SU-DHL-6 (cell line): ENCODE results near the gene PHC1.

Source experiments
- H2AFZ ChIP-seq: fragments of 200-600 bp; sonication (generic); 2 replicates; pipeline ENCODE4 v1.6.1; 2014; ENCODE audit warnings: low read depth, mild to moderate bottlenecking, moderate library complexity, mixed read lengths, antibody characterized with exemption, low read length; ENCODE audit not compliant: severe bottlenecking
- H3F3A ChIP-seq: fragments of 200-600 bp; shearing (Covaris generic); 2 replicates; pipeline ENCODE4 v1.6.0; 2016; ENCODE audit warnings: antibody characterized with exemption, mild to moderate bottlenecking; ENCODE audit not compliant: insufficient read depth
- H3K27ac ChIP-seq: fragments of 200-600 bp; sonication (generic); 2 replicates; pipeline ENCODE4 v1.5.1; 2016; ENCODE audit warnings: low read depth, mild to moderate bottlenecking, low read length, moderate library complexity, mixed read lengths
- H3K27me3 ChIP-seq: fragments of 200-600 bp; sonication (generic), shearing (Covaris generic); 2 replicates; pipeline ENCODE4 v1.6.0; 2014; ENCODE audit warnings: mild to moderate bottlenecking, low read length
- H3K36me3 ChIP-seq: fragments of 200-600 bp; sonication (generic); 2 replicates; pipeline ENCODE4 v1.6.1; 2014; ENCODE audit warnings: mild to moderate bottlenecking, low read length, mixed read lengths
- H3K4me2 ChIP-seq: fragments of 300-600, 200-600 bp; shearing (Covaris generic), sonication (generic); 2 replicates; pipeline ENCODE4 v1.6.0; 2014; ENCODE audit warnings: low read length, low read depth, mild to moderate bottlenecking; ENCODE audit not compliant: poor library complexity, severe bottlenecking
- H3K4me3 ChIP-seq: fragments of 200-600 bp; sonication (generic); 2 replicates; pipeline ENCODE4 v1.5.1; 2014; ENCODE audit warnings: antibody characterized with exemption, low read length, mild to moderate bottlenecking, mixed read lengths; ENCODE audit not compliant: insufficient read depth, poor library complexity, severe bottlenecking
- H3K79me2 ChIP-seq: fragments of 200-600 bp; sonication (generic); 2 replicates; pipeline ENCODE4 v1.6.1; 2014; ENCODE audit warnings: mild to moderate bottlenecking, low read length, moderate library complexity; ENCODE audit not compliant: insufficient read depth
- H3K9ac ChIP-seq: fragments of 200-600 bp; sonication (generic); 2 replicates; pipeline ENCODE4 v1.7.0; 2014; ENCODE audit warnings: mild to moderate bottlenecking, low read length
- H3K9me2 ChIP-seq: fragments of 200-600 bp; sonication (generic); replicated peaks from 2 replicates; pipeline ENCODE4 v1.6.1; 2014; ENCODE audit warnings: low read length; ENCODE audit not compliant: insufficient read depth
- H3K9me3 ChIP-seq: fragments of 200-600 bp; sonication (generic); 2 replicates; pipeline ENCODE4 v1.6.1; 2014; ENCODE audit warnings: low read length, mixed read lengths; ENCODE audit not compliant: insufficient read depth
- H4K20me1 ChIP-seq: fragments of 200-600 bp; sonication (generic); 2 replicates; pipeline ENCODE4 v1.6.1; 2014; ENCODE audit warnings: low read depth, mild to moderate bottlenecking, antibody characterized with exemption, low read length, moderate library complexity, mixed read lengths
- EZH2phosphoT487 ChIP-seq: fragments of 200-600 bp; sonication (generic), shearing (Covaris generic); conservative IDR thresholded peaks from 2 replicates; pipeline ENCODE4 v1.6.1; 2018; ENCODE audit warnings: mild to moderate bottlenecking, antibody characterized with exemption, low read length, moderate library complexity, mixed read lengths
- TF ChIP-seq, protein P1 (sequence below): fragments of 200-600 bp; sonication (generic); IDR thresholded peaks from one replicate; pipeline ENCODE4 v1.5.1; 2017; ENCODE audit warnings: antibody characterized with exemption, mild to moderate bottlenecking, low read length, moderate library complexity; ENCODE audit not compliant: insufficient read depth, poor library complexity, severe bottlenecking

The PHC1 gene

DNA sequence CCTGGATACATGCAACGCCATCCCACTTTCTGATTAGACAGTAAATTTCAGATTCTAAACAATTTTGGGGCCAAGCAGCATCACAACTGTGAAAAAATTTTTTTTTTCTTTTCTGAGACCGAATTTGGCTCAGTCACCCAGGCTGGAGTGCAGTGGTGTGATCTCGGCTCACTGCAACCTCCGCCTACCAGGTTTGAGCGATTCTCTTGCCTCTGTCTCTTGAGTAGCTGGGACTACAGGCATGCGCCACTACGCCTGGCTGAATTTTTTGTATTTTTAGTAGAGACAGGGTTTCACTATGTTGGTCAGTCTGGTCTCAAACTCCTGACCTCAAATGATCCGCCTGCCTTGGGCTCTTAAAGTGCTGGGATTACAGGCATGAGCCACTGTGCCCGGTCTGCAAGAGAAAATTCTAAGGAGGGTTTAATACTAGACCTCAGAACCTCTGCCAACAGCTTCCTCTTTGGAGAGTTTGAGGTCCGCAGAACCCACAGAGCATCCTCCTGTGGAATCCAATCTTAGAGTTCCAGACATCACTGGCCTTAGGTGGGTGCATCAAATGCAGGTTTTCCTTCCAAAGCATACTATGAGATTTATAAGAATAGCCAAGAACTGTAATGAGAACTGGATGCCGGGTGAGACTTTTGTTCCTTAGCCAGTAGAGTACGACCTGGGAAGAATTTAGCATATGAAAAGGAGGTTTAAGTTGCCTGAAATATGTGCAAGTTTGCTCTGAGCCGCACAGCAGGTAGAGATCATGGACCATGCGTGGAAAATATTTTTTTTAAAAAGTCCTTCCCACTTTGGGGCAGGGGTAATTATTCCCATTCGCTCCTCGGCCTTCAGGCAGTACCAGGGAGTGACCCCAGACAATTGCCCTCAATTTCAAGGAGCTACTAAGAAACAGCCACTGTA lies 7.8 kb upstream of the PHC1 start:
- H3K4me2 ChIP-seq = no peak overlapping the region
- H4K20me1 ChIP-seq = no peaks in the 10 kb centered on the region
- H3K9ac ChIP-seq = no peak overlapping the region
- no peaks in the 10 kb centered on the region for H3K27me3 ChIP-seq
- H3K4me3 ChIP-seq = no peak overlapping the region
- H2AFZ ChIP-seq = no peak overlapping the region
- no peaks in the 10 kb centered on the region for H3F3A ChIP-seq
- H3K27ac ChIP-seq = no peak overlapping the region
- H3K36me3 ChIP-seq = no peaks in the 10 kb centered on the region
- H3K9me2 ChIP-seq = no peaks in the 10 kb centered on the region
- no peaks in the 10 kb centered on the region for H3K79me2 ChIP-seq
- TF ChIP-seq EZH2phosphoT487 = no peak
- TF ChIP-seq, protein P1, sequence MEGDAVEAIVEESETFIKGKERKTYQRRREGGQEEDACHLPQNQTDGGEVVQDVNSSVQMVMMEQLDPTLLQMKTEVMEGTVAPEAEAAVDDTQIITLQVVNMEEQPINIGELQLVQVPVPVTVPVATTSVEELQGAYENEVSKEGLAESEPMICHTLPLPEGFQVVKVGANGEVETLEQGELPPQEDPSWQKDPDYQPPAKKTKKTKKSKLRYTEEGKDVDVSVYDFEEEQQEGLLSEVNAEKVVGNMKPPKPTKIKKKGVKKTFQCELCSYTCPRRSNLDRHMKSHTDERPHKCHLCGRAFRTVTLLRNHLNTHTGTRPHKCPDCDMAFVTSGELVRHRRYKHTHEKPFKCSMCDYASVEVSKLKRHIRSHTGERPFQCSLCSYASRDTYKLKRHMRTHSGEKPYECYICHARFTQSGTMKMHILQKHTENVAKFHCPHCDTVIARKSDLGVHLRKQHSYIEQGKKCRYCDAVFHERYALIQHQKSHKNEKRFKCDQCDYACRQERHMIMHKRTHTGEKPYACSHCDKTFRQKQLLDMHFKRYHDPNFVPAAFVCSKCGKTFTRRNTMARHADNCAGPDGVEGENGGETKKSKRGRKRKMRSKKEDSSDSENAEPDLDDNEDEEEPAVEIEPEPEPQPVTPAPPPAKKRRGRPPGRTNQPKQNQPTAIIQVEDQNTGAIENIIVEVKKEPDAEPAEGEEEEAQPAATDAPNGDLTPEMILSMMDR = no peak
- H3K9me3 ChIP-seq = no peaks in the 10 kb centered on the region

DNA sequence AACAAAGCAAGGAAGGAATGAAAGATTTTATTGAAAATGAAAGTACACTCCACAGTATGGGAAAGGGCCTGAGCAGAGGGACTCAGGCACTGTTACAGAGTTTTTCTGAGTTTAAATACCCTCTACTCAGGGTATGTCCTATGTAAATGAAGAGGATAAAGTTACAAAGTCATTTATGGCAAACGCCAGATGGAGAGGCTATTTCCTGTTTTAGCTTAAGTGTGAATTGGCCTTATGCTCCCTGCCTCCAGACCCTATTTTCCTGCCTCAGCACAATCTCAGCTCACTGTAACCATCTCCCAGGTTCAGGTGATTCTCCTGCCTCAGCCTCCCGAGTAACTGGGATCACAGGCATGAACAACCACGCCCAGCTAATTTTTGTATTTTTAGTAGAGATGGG lies 6.8 kb upstream of the PHC1 start:
- Histone ChIP-seq H3K9me3 (no peaks in the 10 kb centered on the region), H4K20me1 (no peaks in the 10 kb centered on the region), H3F3A (no peaks in the 10 kb centered on the region), H2AFZ (no peak overlapping the region), H3K9me2 (no peaks in the 10 kb centered on the region), H3K36me3 (no peaks in the 10 kb centered on the region), H3K79me2 (no peaks in the 10 kb centered on the region), H3K4me2 (no peak overlapping the region), H3K27ac (no peak overlapping the region), H3K9ac (no peak overlapping the region), H3K27me3 (no peaks in the 10 kb centered on the region), H3K4me3 (no peak overlapping the region)
- TF ChIP-seq EZH2phosphoT487 = no peak
- TF ChIP-seq, protein P1 = no peak

DNA sequence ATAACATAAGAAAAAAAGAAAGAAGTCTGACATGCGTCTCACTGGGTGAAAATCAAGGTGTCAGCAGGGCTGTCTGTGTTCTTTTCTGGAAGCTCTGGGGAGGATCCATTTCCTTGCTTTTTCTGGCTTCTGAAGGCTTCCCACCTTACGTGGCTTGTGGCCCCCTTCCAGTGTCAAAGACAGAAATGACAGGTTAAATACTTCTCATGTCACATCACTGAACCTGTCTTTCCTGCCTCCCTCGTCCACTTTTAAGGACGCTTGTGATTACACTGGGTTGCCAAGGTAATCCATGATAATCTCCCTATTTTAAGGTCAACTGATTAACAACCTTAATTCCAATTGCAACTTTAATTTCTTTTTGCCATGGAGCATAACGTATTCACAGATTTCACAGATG lies 4.6 kb upstream of the PHC1 start:
- Histone ChIP-seq H3K9ac (no peak overlapping the region), H4K20me1 (no peaks in the 10 kb centered on the region), H3F3A (peaks cover 7% of the 10 kb centered on the region; the same call in 1 of the 2 replicates), H3K4me3 (no peak overlapping the region), H3K4me2 (no peak overlapping the region), H3K27me3 (no peaks in the 10 kb centered on the region), H2AFZ (no peak overlapping the region), H3K27ac (no peak overlapping the region), H3K9me2 (no peaks in the 10 kb centered on the region), H3K9me3 (no peaks in the 10 kb centered on the region), H3K79me2 (no peaks in the 10 kb centered on the region), H3K36me3 (no peaks in the 10 kb centered on the region)
- TF ChIP-seq, protein P1 = no peak
- TF ChIP-seq EZH2phosphoT487 = no peak
